HG03439 (cell line): ENCODE data around the gene INSC.

Experiments used
- ATAC-seq: cut with Tn5 transposase; IDR thresholded peaks from one replicate; pipeline ENCODE4 v1.9.1; 2021; ENCODE audit warnings: mild to moderate bottlenecking, moderate library complexity; ENCODE audit not compliant: unreplicated experiment

Gene INSC

GRCh38 chr11:15182372-15182771 lies 67.6 kb downstream of the INSC start:
- ATAC-seq = no peak

GRCh38 chr11:15185021-15185420 lies 70.3 kb downstream of the INSC start:
- ATAC-seq = no peak

GRCh38 chr11:15186146-15186545 lies 71.4 kb downstream of the INSC start:
- ATAC-seq = no peak

GRCh38 chr11:15189189-15189588 lies 74.5 kb downstream of the INSC start:
- no peak for ATAC-seq

- ATAC-seq = no peak
Observed at GRCh38 chr11:15189641-15190365, 75.1 kb downstream of the INSC start.

GRCh38 chr11:15190611-15191010 lies 75.9 kb downstream of the INSC start:
- ATAC-seq = no peak

GRCh38 chr11:15192005-15192556 lies 77.4 kb downstream of the INSC start:
- ATAC-seq = no peak

- ATAC-seq = no peak
Observed at GRCh38 chr11:15194671-15195415, 80.1 kb downstream of the INSC start.

GRCh38 chr11:15195454-15196200 lies 80.9 kb downstream of the INSC start:
- ATAC-seq = no peak

- ATAC-seq = no peak
Observed at GRCh38 chr11:15196704-15197103, 82.0 kb downstream of the INSC start.

- no peak for ATAC-seq
Observed at GRCh38 chr11:15197696-15198095, 83.0 kb downstream of the INSC start.

- no peak for ATAC-seq
Observed at GRCh38 chr11:15198284-15198683, 83.6 kb downstream of the INSC start.

- no peak for ATAC-seq
Observed at GRCh38 chr11:15199693-15200092, 85.0 kb downstream of the INSC start.

- ATAC-seq = no peak
Observed at GRCh38 chr11:15200696-15201095, 86.0 kb downstream of the INSC start.

- ATAC-seq = no peak
Observed at GRCh38 chr11:15201586-15201985, 86.9 kb downstream of the INSC start.

- no peak for ATAC-seq
Observed at GRCh38 chr11:15202626-15203025, 87.9 kb downstream of the INSC start.

- no peak for ATAC-seq
Observed at GRCh38 chr11:15204711-15205110, 90.0 kb downstream of the INSC start.

GRCh38 chr11:15206791-15207190 lies 92.1 kb downstream of the INSC start:
- no peak for ATAC-seq

- peak; percentile 92 for ATAC-seq
Observed at GRCh38 chr11:15208378-15209222, 93.9 kb downstream of the INSC start.

GRCh38 chr11:15212876-15213275 lies 98.2 kb downstream of the INSC start:
- ATAC-seq = no peak
